HCT116 (cell line): Measurements from ENCODE around the gene TNNC1. TPM values are rescaled to one million over a fixed set of nuclear protein-coding genes. Genes with fewer than 3 reads are reported as not detected.

Experiments
- ATAC-seq: fragments of 200-7000 bp; cut with Tn5 transposase; 2 replicates; pipeline ENCODE4 v1.9.1; 2020; ENCODE audit warnings: mild to moderate bottlenecking, moderate library complexity
- BruUV-seq: library from RNA; stranded (reverse); fragments of 400-500 nt; replicated peaks from 2 replicates; lab custom pipeline; 2021; lab: Mats Ljungman, UMichigan
- CTCF ChIA-PET: fragments of 300-600 bp; sonication (Branson Sonifier 250); formaldehyde crosslinking; loops from one replicate; lab custom pipeline; 2021; ENCODE audit warnings: antibody characterized with exemption; lab: Charles Lee
- POLR2A ChIA-PET: fragments of 300-600, 350-600 bp; sonication (Branson Sonifier 250); formaldehyde crosslinking; loops from one replicate; lab custom pipeline; 2021; ENCODE audit warnings: antibody characterized with exemption; lab: Charles Lee
- RAD21 ChIA-PET, 2 experiments: fragments of 300-600 bp; sonication (Branson Sonifier 250); formaldehyde crosslinking; loops; one replicate each; lab custom pipeline; 2023; ENCODE audit warnings: low total read pairs in 2 of 2; ENCODE audit not compliant: uncharacterized antibody in 2 of 2, unreplicated experiment in 2 of 2, low non-redundant PET in 1 of 2; lab: Charles Lee
- DNase-seq: peaks from one replicate; pipeline ENCODE4 v3.0.0-alpha.2; 2010; ENCODE audit warnings: low read depth, low spot score
- H2AFZ ChIP-seq: fragments of 200-600 bp; shearing (Covaris generic), sonication (generic); 2 replicates; pipeline ENCODE4 v1.6.1; 2017; ENCODE audit warnings: low read depth, mixed run types, mixed read lengths, antibody characterized with exemption, low read length; ENCODE audit not compliant: poor library complexity, severe bottlenecking
- H3K27ac ChIP-seq: 2 replicates; pipeline ENCODE4 v1.5.1; 2012; ENCODE audit warnings: low read depth, low read length
- H3K27me3 ChIP-seq: fragments of 200-600 bp; sonication (generic); 2 replicates; pipeline ENCODE4 v1.6.1; 2016; ENCODE audit warnings: mixed run types, low read length, mixed read lengths; ENCODE audit not compliant: insufficient read depth
- H3K36me3 ChIP-seq, 2 experiments: fragments of 200-500 bp in 1 of 2; fragments of 200-600 bp in 1 of 2; sonication (Bioruptor generic) in 1 of 2; sonication (generic) in 1 of 2; 2 replicates each; pipeline versions ENCODE4 v1.5.1 to v1.6.1; 2014 to 2016; ENCODE audit warnings: low read length in 2 of 2, inconsistent platforms in 1 of 2, mixed read lengths in 1 of 2, mixed run types in 1 of 2; ENCODE audit not compliant: insufficient read depth in 2 of 2, control insufficient read depth in 1 of 2
- H3K4me1 ChIP-seq, 2 experiments: fragments of 200-600 bp in 1 of 2; sonication (generic) in 1 of 2; 2 replicates each; pipeline versions ENCODE4 v1.5.1 to v1.6.1; 2012 to 2017; ENCODE audit warnings: low read length in 2 of 2, inconsistent platforms in 1 of 2, mild to moderate bottlenecking in 1 of 2, mixed read lengths in 1 of 2, mixed run types in 1 of 2, moderate library complexity in 1 of 2; ENCODE audit not compliant: insufficient read depth in 2 of 2, control insufficient read depth in 1 of 2
- H3K4me2 ChIP-seq: fragments of 200-600 bp; sonication (generic); 2 replicates; pipeline ENCODE4 v1.6.1; 2017; ENCODE audit warnings: mixed run types, low read length, mixed read lengths
- H3K4me3 ChIP-seq, 2 experiments: fragments of 200-600 bp in 1 of 2; sonication (generic) in 1 of 2; replicated peaks in 1 of 2; 2 replicates each; pipeline ENCODE4 v1.5.1; 2011 to 2016; ENCODE audit warnings: low read length in 2 of 2, control low read depth in 1 of 2, low read depth in 1 of 2, mild to moderate bottlenecking in 1 of 2, mixed read lengths in 1 of 2, mixed run types in 1 of 2
- H3K79me2 ChIP-seq: fragments of 200-600 bp; sonication (generic); 2 replicates; pipeline ENCODE4 v1.6.1; 2017; ENCODE audit warnings: mild to moderate bottlenecking, mixed run types, low read length, moderate library complexity, mixed read lengths; ENCODE audit not compliant: insufficient read depth
- H3K9ac ChIP-seq: fragments of 200-600 bp; sonication (generic); 2 replicates; pipeline ENCODE4 v1.6.1; 2016; ENCODE audit warnings: low read length, mixed read lengths
- H3K9me2 ChIP-seq: fragments of 200-600 bp; sonication (generic), shearing (Covaris generic); 2 replicates; pipeline ENCODE4 v1.6.1; 2017; ENCODE audit warnings: mixed run types, mild to moderate bottlenecking, moderate library complexity; ENCODE audit not compliant: insufficient read depth
- H3K9me3 ChIP-seq, 2 experiments: fragments of 200-500 bp in 1 of 2; fragments of 200-600 bp in 1 of 2; sonication (Bioruptor generic) in 1 of 2; sonication (generic) in 1 of 2; 2 replicates each; pipeline ENCODE4 v1.6.1; 2014 to 2017; ENCODE audit warnings: low read length in 2 of 2, mixed read lengths in 2 of 2, inconsistent platforms in 1 of 2, low read depth in 1 of 2, mild to moderate bottlenecking in 1 of 2, mixed run types in 1 of 2, moderate library complexity in 1 of 2; ENCODE audit not compliant: control insufficient read depth in 1 of 2, insufficient read depth in 1 of 2
- H4K20me1 ChIP-seq: fragments of 200-600 bp; sonication (generic), shearing (Covaris generic); 2 replicates; pipeline ENCODE4 v1.6.1; 2017; ENCODE audit warnings: mixed run types, mild to moderate bottlenecking, moderate library complexity; ENCODE audit not compliant: insufficient read depth
- CBX3 ChIP-seq: IDR thresholded peaks from 2 replicates; pipeline ENCODE4 v1.6.1; 2012; ENCODE audit warnings: low read depth
- EGR1 ChIP-seq: IDR thresholded peaks from 2 replicates; pipeline ENCODE4 v1.6.1; 2012; ENCODE audit warnings: low read depth
- FOSL1 ChIP-seq: IDR thresholded peaks from 2 replicates; pipeline ENCODE4 v1.6.1; 2012; ENCODE audit warnings: low read depth
- POLR2AphosphoS5 ChIP-seq: IDR thresholded peaks from 2 replicates; pipeline ENCODE4 v1.6.1; 2011; ENCODE audit warnings: mild to moderate bottlenecking, low read depth, low read length, moderate library complexity
- SIN3A ChIP-seq: IDR thresholded peaks from 2 replicates; pipeline ENCODE4 v1.6.1; 2012; ENCODE audit warnings: low read depth
- SP1 ChIP-seq: IDR thresholded peaks from 2 replicates; pipeline ENCODE4 v1.6.1; 2012; ENCODE audit warnings: low read depth
- SRF ChIP-seq: IDR thresholded peaks from 2 replicates; pipeline ENCODE4 v1.6.1; 2012; ENCODE audit warnings: low read depth
- YY1 ChIP-seq: IDR thresholded peaks from 2 replicates; pipeline ENCODE4 v1.6.1; 2011; ENCODE audit warnings: low read length, low read depth, moderate library complexity, mild to moderate bottlenecking; ENCODE audit not compliant: insufficient replicate concordance; ENCODE audit errors: extremely low read depth
- ZNF274 ChIP-seq: fragments of 200-500 bp; sonication (Bioruptor generic); IDR thresholded peaks from 2 replicates; pipeline ENCODE4 v1.6.1; 2014; ENCODE audit warnings: mild to moderate bottlenecking, low read depth, low read length, inconsistent platforms
- intact Hi-C: fragments of 100-400 bp; cut with micrococcal nuclease; formaldehyde crosslinking; loops from 2 replicates; pipeline ENCODE4 v1.10.0; 2022
- total RNA-seq: library from RNA; stranded (reverse); gene quantifications from one replicate; pipeline ENCODE4 v1.2.1, GENCODE V29; 2021; ENCODE audit not compliant: unreplicated experiment
- TF ChIP-seq, protein P1 (sequence below), 3 experiments: fragments of 200-600 bp in 1 of 3; sonication (generic) in 1 of 3; IDR thresholded peaks in 2 of 3; conservative IDR thresholded peaks in 1 of 3; 2 replicates each; pipeline ENCODE4 v1.5.1; 2012 to 2017; ENCODE audit warnings: low read depth in 2 of 3, low read length in 2 of 3, antibody characterized with exemption in 1 of 3, borderline replicate concordance in 1 of 3, control low read depth in 1 of 3, mild to moderate bottlenecking in 1 of 3, mixed read lengths in 1 of 3, mixed run types in 1 of 3, moderate library complexity in 1 of 3; ENCODE audit not compliant: insufficient read depth in 1 of 3
- TF ChIP-seq, protein P2 (sequence below): IDR thresholded peaks from 2 replicates; pipeline ENCODE4 v1.6.1; 2012
- TF ChIP-seq, protein P3 (sequence below): IDR thresholded peaks from 2 replicates; pipeline ENCODE4 v1.6.1; 2012; ENCODE audit warnings: low read depth

Gene TNNC1
- total RNA-seq, 1 experiment from 2014 or later: 2.2 TPM

DNA sequence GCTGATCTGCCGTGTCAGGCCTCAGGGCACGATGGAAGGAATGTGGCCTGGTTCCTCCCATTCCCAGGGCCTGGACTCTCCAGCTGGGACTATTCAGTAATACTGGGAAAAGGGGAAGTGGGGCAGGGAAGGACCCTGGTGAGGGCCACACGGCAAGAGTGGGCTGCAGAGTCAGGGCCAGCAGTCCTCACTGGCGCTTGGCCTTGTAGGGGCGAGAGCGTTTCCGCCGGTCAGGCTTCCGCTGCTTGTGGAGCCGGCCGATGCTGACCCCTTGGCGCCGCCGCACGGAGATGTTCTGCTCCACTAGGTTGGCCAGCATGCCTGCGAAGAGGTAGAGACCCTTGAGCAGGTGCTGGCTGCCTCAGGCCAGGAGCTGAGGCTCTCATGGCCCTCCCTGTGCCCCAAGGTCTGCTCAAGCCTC lies 51.7 kb downstream of the TNNC1 start:
- Histone ChIP-seq H3K27ac (no peak overlapping the region), H3K9me2 (no peaks in the 10 kb centered on the region), H2AFZ (no peak overlapping the region), H3K4me3 (no peak overlapping the region), H3K4me1 (no peaks in the 10 kb centered on the region), H3K36me3 (peaks cover 25 to 55% of the 10 kb centered on the region in 2 experiments), H3K9ac (no peak overlapping the region), H3K4me2 (no peak overlapping the region), H3K27me3 (no peaks in the 10 kb centered on the region), H4K20me1 (no peaks in the 10 kb centered on the region), H3K79me2 (no peaks in the 10 kb centered on the region), H3K9me3 (no peaks in the 10 kb centered on the region)
- ATAC-seq: no peak
- no peak for DNase-seq
- TF ChIP-seq, protein P1, sequence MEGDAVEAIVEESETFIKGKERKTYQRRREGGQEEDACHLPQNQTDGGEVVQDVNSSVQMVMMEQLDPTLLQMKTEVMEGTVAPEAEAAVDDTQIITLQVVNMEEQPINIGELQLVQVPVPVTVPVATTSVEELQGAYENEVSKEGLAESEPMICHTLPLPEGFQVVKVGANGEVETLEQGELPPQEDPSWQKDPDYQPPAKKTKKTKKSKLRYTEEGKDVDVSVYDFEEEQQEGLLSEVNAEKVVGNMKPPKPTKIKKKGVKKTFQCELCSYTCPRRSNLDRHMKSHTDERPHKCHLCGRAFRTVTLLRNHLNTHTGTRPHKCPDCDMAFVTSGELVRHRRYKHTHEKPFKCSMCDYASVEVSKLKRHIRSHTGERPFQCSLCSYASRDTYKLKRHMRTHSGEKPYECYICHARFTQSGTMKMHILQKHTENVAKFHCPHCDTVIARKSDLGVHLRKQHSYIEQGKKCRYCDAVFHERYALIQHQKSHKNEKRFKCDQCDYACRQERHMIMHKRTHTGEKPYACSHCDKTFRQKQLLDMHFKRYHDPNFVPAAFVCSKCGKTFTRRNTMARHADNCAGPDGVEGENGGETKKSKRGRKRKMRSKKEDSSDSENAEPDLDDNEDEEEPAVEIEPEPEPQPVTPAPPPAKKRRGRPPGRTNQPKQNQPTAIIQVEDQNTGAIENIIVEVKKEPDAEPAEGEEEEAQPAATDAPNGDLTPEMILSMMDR (IDR thresholded peaks at IDR 0.05 in 2 of 3, conservative IDR thresholded peaks at IDR 0.05 in 1 of 3; ENCODE audit: borderline replicate concordance in 1 of 3, insufficient read depth in 1 of 3, low read depth in 2 of 3, low read length in 2 of 3): no peak
- no peak for TF ChIP-seq SRF
- TF ChIP-seq, protein P2, sequence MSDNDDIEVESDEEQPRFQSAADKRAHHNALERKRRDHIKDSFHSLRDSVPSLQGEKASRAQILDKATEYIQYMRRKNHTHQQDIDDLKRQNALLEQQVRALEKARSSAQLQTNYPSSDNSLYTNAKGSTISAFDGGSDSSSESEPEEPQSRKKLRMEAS: no peak
- TF ChIP-seq POLR2AphosphoS5: no peak
- no peak for TF ChIP-seq EGR1
- no peak for TF ChIP-seq ZNF274
- intact Hi-C loops: no loop called here
- no TSS peak for BruUV-seq
- ChIA-PET CTCF (no interaction called here), POLR2A (no interaction called here), RAD21 (no interaction called here)

DNA sequence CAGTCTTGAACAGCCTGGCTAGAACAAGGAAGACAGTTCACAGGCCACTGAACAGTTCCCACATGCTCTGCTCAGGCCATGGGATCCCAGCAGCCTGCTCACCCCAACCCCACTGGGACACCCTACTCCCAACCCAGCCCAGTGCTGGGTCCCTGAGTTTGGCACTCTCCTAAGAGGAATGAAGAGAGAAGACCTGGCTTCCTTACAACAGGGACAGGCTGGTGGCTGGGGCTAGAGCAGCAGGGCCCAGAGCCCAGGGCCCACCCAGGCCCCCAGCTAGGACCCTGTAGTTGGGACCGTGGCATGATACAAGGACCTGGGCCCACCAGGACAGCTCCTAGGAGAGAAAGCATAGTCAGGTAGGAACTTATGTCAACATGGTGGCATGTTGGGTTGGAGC lies 52.3 kb downstream of the TNNC1 start:
- H3K4me3 ChIP-seq: no peak overlapping the region
- no peaks in the 10 kb centered on the region for H4K20me1 ChIP-seq
- H3K4me1 ChIP-seq: no peaks in the 10 kb centered on the region
- DNase-seq (no peak), ATAC-seq (no peak)
- CTCF ChIA-PET: no interaction called here
- H3K9me2 ChIP-seq: no peaks in the 10 kb centered on the region
- no peaks in the 10 kb centered on the region for H3K79me2 ChIP-seq
- H3K27ac ChIP-seq: no peak overlapping the region
- RAD21 ChIA-PET: no interaction called here
- H3K4me2 ChIP-seq: no peak overlapping the region
- H3K9ac ChIP-seq: no peak overlapping the region
- POLR2A ChIA-PET: no interaction called here
- H2AFZ ChIP-seq: no peak overlapping the region
- H3K9me3 ChIP-seq: no peaks in the 10 kb centered on the region
- intact Hi-C loops: no loop called here
- peaks cover 24 to 49% of the 10 kb centered on the region in 2 experiments for H3K36me3 ChIP-seq
- no peaks in the 10 kb centered on the region for H3K27me3 ChIP-seq
- BruUV-seq: no TSS peak
- TF ChIP-seq FOSL1: no peak
- TF ChIP-seq YY1: no peak
- no peak for TF ChIP-seq SIN3A
- TF ChIP-seq, protein P3, sequence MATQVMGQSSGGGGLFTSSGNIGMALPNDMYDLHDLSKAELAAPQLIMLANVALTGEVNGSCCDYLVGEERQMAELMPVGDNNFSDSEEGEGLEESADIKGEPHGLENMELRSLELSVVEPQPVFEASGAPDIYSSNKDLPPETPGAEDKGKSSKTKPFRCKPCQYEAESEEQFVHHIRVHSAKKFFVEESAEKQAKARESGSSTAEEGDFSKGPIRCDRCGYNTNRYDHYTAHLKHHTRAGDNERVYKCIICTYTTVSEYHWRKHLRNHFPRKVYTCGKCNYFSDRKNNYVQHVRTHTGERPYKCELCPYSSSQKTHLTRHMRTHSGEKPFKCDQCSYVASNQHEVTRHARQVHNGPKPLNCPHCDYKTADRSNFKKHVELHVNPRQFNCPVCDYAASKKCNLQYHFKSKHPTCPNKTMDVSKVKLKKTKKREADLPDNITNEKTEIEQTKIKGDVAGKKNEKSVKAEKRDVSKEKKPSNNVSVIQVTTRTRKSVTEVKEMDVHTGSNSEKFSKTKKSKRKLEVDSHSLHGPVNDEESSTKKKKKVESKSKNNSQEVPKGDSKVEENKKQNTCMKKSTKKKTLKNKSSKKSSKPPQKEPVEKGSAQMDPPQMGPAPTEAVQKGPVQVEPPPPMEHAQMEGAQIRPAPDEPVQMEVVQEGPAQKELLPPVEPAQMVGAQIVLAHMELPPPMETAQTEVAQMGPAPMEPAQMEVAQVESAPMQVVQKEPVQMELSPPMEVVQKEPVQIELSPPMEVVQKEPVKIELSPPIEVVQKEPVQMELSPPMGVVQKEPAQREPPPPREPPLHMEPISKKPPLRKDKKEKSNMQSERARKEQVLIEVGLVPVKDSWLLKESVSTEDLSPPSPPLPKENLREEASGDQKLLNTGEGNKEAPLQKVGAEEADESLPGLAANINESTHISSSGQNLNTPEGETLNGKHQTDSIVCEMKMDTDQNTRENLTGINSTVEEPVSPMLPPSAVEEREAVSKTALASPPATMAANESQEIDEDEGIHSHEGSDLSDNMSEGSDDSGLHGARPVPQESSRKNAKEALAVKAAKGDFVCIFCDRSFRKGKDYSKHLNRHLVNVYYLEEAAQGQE: no peak
- TF ChIP-seq CBX3: no peak
- no peak for TF ChIP-seq POLR2AphosphoS5
- TF ChIP-seq, protein P2: no peak
- TF ChIP-seq, protein P1 (IDR thresholded peaks at IDR 0.05 in 2 of 3, conservative IDR thresholded peaks at IDR 0.05 in 1 of 3; ENCODE audit: borderline replicate concordance in 1 of 3, insufficient read depth in 1 of 3, low read depth in 2 of 3, low read length in 2 of 3): no peak
- no peak for TF ChIP-seq SP1
